IPS-NIHi7 (cell line): Measurements from ENCODE around the gene CD96.
"Not testable (repeated sequence)": the region's sequence is repeated elsewhere in the genome, so short reads cannot be mapped to it uniquely, and the experiment has no call there.

ENCODE experiments used
- DNase-seq: peaks from one replicate; pipeline ENCODE4 v3.0.0; 2012; ENCODE audit warnings: mixed read lengths; ENCODE audit errors: extremely low spot score

CD96 gene

GRCh38 chr3:111621535-111621934 lies 79.5 kb downstream of the CD96 start:
- peak; percentile 72 for DNase-seq

- DNase-seq: no peak
Measured at GRCh38 chr3:111627092-111627491, 85.1 kb downstream of the CD96 start.

- not testable (repeated sequence) for DNase-seq
Measured at GRCh38 chr3:111629018-111629417, 87.0 kb downstream of the CD96 start.

- not testable (repeated sequence) for DNase-seq
Measured at GRCh38 chr3:111630638-111631037, 88.6 kb downstream of the CD96 start.

GRCh38 chr3:111635403-111635802 lies 93.4 kb downstream of the CD96 start:
- DNase-seq: no peak

- no peak for DNase-seq
Measured at GRCh38 chr3:111636366-111636885, 94.4 kb downstream of the CD96 start.

GRCh38 chr3:111639316-111639715 lies 97.3 kb downstream of the CD96 start:
- DNase-seq: no peak

GRCh38 chr3:111648991-111649579 lies 107.1 kb downstream of the CD96 start:
- no peak for DNase-seq

GRCh38 chr3:111650378-111651275 lies 108.6 kb downstream of the CD96 start:
- DNase-seq: no peak

- DNase-seq: no peak
Measured at GRCh38 chr3:111652492-111653180, 110.6 kb downstream of the CD96 start.

GRCh38 chr3:111653766-111654165 lies 111.8 kb downstream of the CD96 start:
- DNase-seq: no peak

- no peak for DNase-seq
Measured at GRCh38 chr3:111662012-111662411, 120.0 kb downstream of the CD96 start.

- no peak for DNase-seq
Measured at GRCh38 chr3:111662907-111663306, 120.9 kb downstream of the CD96 start.

GRCh38 chr3:111666041-111666735 lies 124.2 kb downstream of the CD96 start:
- no peak for DNase-seq

GRCh38 chr3:111667170-111667569 lies 125.2 kb downstream of the CD96 start:
- no peak for DNase-seq

GRCh38 chr3:111667621-111668239 lies 125.7 kb downstream of the CD96 start:
- DNase-seq: no peak

GRCh38 chr3:111668326-111668725 lies 126.3 kb downstream of the CD96 start:
- DNase-seq: no peak

GRCh38 chr3:111668888-111669488 lies 127.0 kb downstream of the CD96 start:
- peak; percentile 63 for DNase-seq

GRCh38 chr3:111669926-111670630 lies 128.1 kb downstream of the CD96 start:
- no peak for DNase-seq

GRCh38 chr3:111672461-111672860 lies 130.5 kb downstream of the CD96 start:
- not testable (repeated sequence) for DNase-seq
